ENCODE results near the gene LTO1.

The LTO1 gene

GRCh38 chr11:69674886-69675714 lies at the start of gene LTO1:
Gene LTO1 (minus strand): TSS chr11:69675353. CDS start chr11:69675239, 114 bp downstream.
- peak; percentile 94 for DNase-seq (ENCODE audit: low spot score)

- no peak for DNase-seq (ENCODE audit: low spot score)
These were observed 46.6 kb upstream of the LTO1 start for GRCh38 chr11:69721745-69722144.

- DNase-seq (ENCODE audit: low spot score) = no peak
These were observed 46.0 kb upstream of the LTO1 start for GRCh38 chr11:69721106-69721505.

GRCh38 chr11:69718912-69719311 lies 43.8 kb upstream of the LTO1 start:
- no peak for DNase-seq (ENCODE audit: low spot score)

- DNase-seq (ENCODE audit: low spot score) = peak; percentile 50
These were observed 43.0 kb upstream of the LTO1 start for GRCh38 chr11:69718147-69718546.

GRCh38 chr11:69716891-69717747 lies 42.0 kb upstream of the LTO1 start:
- no peak for DNase-seq (ENCODE audit: low spot score)

GRCh38 chr11:69716099-69716498 lies 40.9 kb upstream of the LTO1 start:
- DNase-seq (ENCODE audit: low spot score) = no peak

GRCh38 chr11:69715446-69715845 lies 40.3 kb upstream of the LTO1 start:
- DNase-seq (ENCODE audit: low spot score) = no peak

- no peak for DNase-seq (ENCODE audit: low spot score)
These were observed 37.0 kb upstream of the LTO1 start for GRCh38 chr11:69711822-69712801.

GRCh38 chr11:69708736-69709401 lies 33.7 kb upstream of the LTO1 start:
- no peak for DNase-seq (ENCODE audit: low spot score)

- no peak for DNase-seq (ENCODE audit: low spot score)
These were observed 32.0 kb upstream of the LTO1 start for GRCh38 chr11:69707176-69707575.

- no peak for DNase-seq (ENCODE audit: low spot score)
These were observed 31.0 kb upstream of the LTO1 start for GRCh38 chr11:69705901-69706787.

GRCh38 chr11:69705351-69705811 lies 30.2 kb upstream of the LTO1 start:
- DNase-seq (ENCODE audit: low spot score) = no peak

- DNase-seq (ENCODE audit: low spot score) = peak; percentile 16
These were observed 29.5 kb upstream of the LTO1 start for GRCh38 chr11:69704508-69705253.

- DNase-seq (ENCODE audit: low spot score) = no peak
These were observed 28.8 kb upstream of the LTO1 start, which contains the start of gene FGF19 for GRCh38 chr11:69703768-69704507. Gene FGF19 (minus strand): TSS chr11:69704022. CDS start chr11:69703876, 146 bp downstream.

GRCh38 chr11:69703453-69703767 lies 28.3 kb upstream of the LTO1 start:
- no peak for DNase-seq (ENCODE audit: low spot score)

GRCh38 chr11:69702769-69703452 lies 27.8 kb upstream of the LTO1 start:
- no peak for DNase-seq (ENCODE audit: low spot score)

GRCh38 chr11:69702239-69702691 lies 27.1 kb upstream of the LTO1 start:
- DNase-seq (ENCODE audit: low spot score) = no peak
